GM12878 (cell line): ENCODE results near the gene SYNM. TPM values are rescaled to one million over a fixed set of nuclear protein-coding genes. Genes with fewer than 3 reads are reported as not detected.

Experiments used
- ATAC-seq: fragments of 200-7000 bp; cut with Tn5 transposase; 3 replicates; pipeline ENCODE4 v1.9.1; 2020; ENCODE audit warnings: mild to moderate bottlenecking, moderate library complexity
- BruUV-seq: library from RNA; stranded (reverse); fragments of 400-500 nt; replicated peaks from 2 replicates; lab custom pipeline; 2021; lab: Mats Ljungman, UMichigan
- CTCF ChIA-PET: fragments of 300-600 bp; sonication (Branson Sonifier 250); formaldehyde crosslinking; extraction: SDS; loops from one replicate; lab custom pipeline; 2021; ENCODE audit warnings: inconsistent platforms; lab: Yijun Ruan, JAX
- POLR2A ChIA-PET: fragments of 350-600 bp; formaldehyde crosslinking; extraction: SDS; loops from one replicate; lab custom pipeline; 2021; ENCODE audit warnings: inconsistent platforms; lab: Charles Lee
- RAD21 ChIA-PET: fragments of 300-600 bp; sonication (Branson Sonifier 250); formaldehyde crosslinking; loops from one replicate; lab custom pipeline; 2023; ENCODE audit warnings: antibody characterized with exemption; ENCODE audit not compliant: unreplicated experiment; lab: Charles Lee
- SMC1A ChIA-PET: fragments of 300-600 bp; sonication (Branson Sonifier 250); formaldehyde crosslinking; loops from one replicate; lab custom pipeline; 2023; ENCODE audit not compliant: unreplicated experiment, uncharacterized antibody; lab: Charles Lee
- DNase-seq: peaks from one replicate; pipeline ENCODE4 v3.0.0-alpha.2; 2011; ENCODE audit warnings: low read depth, low spot score
- FAIRE-seq: peaks from 3 replicates; lab custom pipeline; 2011; peaks lifted over from hg19 to GRCh38; lab: Jason Lieb, UNC
- H2AFZ ChIP-seq: 2 replicates; pipeline ENCODE4 v1.6.0; 2011; ENCODE audit warnings: low read depth, low read length, control low read depth; ENCODE audit not compliant: control insufficient read depth
- H3K27ac ChIP-seq: 2 replicates; pipeline ENCODE4 v1.5.1; 2011; ENCODE audit warnings: control low read depth; ENCODE audit not compliant: control insufficient read depth, insufficient read depth
- H3K27me3 ChIP-seq, 2 experiments: replicated peaks in 1 of 2; 2 replicates each; pipeline versions ENCODE4 v1.6.0 to v1.6.1; 2011; ENCODE audit warnings: low read length in 1 of 2; ENCODE audit not compliant: control insufficient read depth in 2 of 2, insufficient read depth in 2 of 2
- H3K36me3 ChIP-seq, 2 experiments: 2 replicates each; pipeline ENCODE4 v1.5.1; 2011; ENCODE audit warnings: low read length in 1 of 2; ENCODE audit not compliant: control insufficient read depth in 2 of 2, insufficient read depth in 2 of 2
- H3K4me1 ChIP-seq: 2 replicates; pipeline ENCODE4 v1.6.1; 2011; ENCODE audit warnings: mild to moderate bottlenecking, low read length, moderate library complexity, mixed read lengths; ENCODE audit not compliant: control insufficient read depth, insufficient read depth
- H3K4me2 ChIP-seq: 2 replicates; pipeline ENCODE4 v1.6.0; 2011; ENCODE audit warnings: control low read depth; ENCODE audit not compliant: control insufficient read depth, insufficient read depth
- H3K4me3 ChIP-seq: fragments of 200-600 bp; sonication (generic); 2 replicates; pipeline ENCODE4 v1.5.1; 2016
- H3K79me2 ChIP-seq: 2 replicates; pipeline ENCODE4 v1.6.0; 2011; ENCODE audit warnings: low read length; ENCODE audit not compliant: control insufficient read depth, insufficient read depth
- H3K9ac ChIP-seq: 2 replicates; pipeline ENCODE4 v1.8.0; 2011; ENCODE audit warnings: low read length, control low read depth, mixed read lengths; ENCODE audit not compliant: control insufficient read depth, insufficient read depth
- H3K9me3 ChIP-seq: replicated peaks from 3 replicates; pipeline ENCODE4 v1.5.1; 2011; ENCODE audit warnings: mild to moderate bottlenecking, low read length; ENCODE audit not compliant: control insufficient read depth, insufficient read depth
- H4K20me1 ChIP-seq: 2 replicates; pipeline ENCODE4 v1.6.0; 2011; ENCODE audit not compliant: control insufficient read depth, insufficient read depth
- BHLHE40 ChIP-seq, 2 experiments: fragments of 450-650 bp in 1 of 2; IDR thresholded peaks; 2 replicates each; pipeline ENCODE4 v1.6.1; 2011 to 2017; ENCODE audit warnings: low read depth in 2 of 2, borderline replicate concordance in 1 of 2, improper control_type of control experiment in 1 of 2, low read length in 1 of 2, mild to moderate bottlenecking in 1 of 2
- E4F1 ChIP-seq: fragments of 450-650 bp; IDR thresholded peaks from 2 replicates; pipeline ENCODE4 v1.6.1; 2018; ENCODE audit warnings: borderline replicate concordance, mild to moderate bottlenecking; ENCODE audit not compliant: partially characterized antibody
- EGR1 ChIP-seq, 2 experiments: IDR thresholded peaks; 1 replicate in 1 of 2; 2 replicates in 1 of 2; pipeline ENCODE4 v1.6.1; 2011 to 2012; ENCODE audit warnings: low read depth in 2 of 2, low read length in 2 of 2, borderline replicate concordance in 1 of 2, mild to moderate bottlenecking in 1 of 2, moderate library complexity in 1 of 2
- ESRRA ChIP-seq: IDR thresholded peaks from 2 replicates; pipeline ENCODE4 v1.6.1; 2012; ENCODE audit warnings: mild to moderate bottlenecking, low read length, improper control_type of control experiment
- FOS ChIP-seq: IDR thresholded peaks from 3 replicates; pipeline ENCODE4 v1.6.1; 2011; ENCODE audit warnings: borderline replicate concordance; ENCODE audit not compliant: insufficient read length; ENCODE audit errors: extremely low read depth
- FOXM1 ChIP-seq: IDR thresholded peaks from 2 replicates; pipeline ENCODE4 v1.6.1; 2012; ENCODE audit warnings: low read depth, mild to moderate bottlenecking, inconsistent platforms, low read length, moderate library complexity
- GABPA ChIP-seq: IDR thresholded peaks from 2 replicates; pipeline ENCODE4 v1.6.1; 2014; ENCODE audit warnings: antibody characterized with exemption, low read depth, mild to moderate bottlenecking, inconsistent platforms
- HSF1 ChIP-seq: fragments of 150-350 bp; IDR thresholded peaks from 2 replicates; pipeline ENCODE4 v1.6.1; 2014; ENCODE audit warnings: mild to moderate bottlenecking, low read depth, low read length
- IKZF1 ChIP-seq: fragments of 450-650 bp; conservative IDR thresholded peaks from 2 replicates; pipeline ENCODE4 v1.6.1; 2017; ENCODE audit warnings: antibody characterized with exemption, mild to moderate bottlenecking
- MTA3 ChIP-seq: IDR thresholded peaks from 2 replicates; pipeline ENCODE4 v1.6.1; 2012; ENCODE audit warnings: low read length, inconsistent platforms, borderline replicate concordance
- NBN ChIP-seq: fragments of 450-650 bp; IDR thresholded peaks from 2 replicates; pipeline ENCODE4 v1.6.1; 2016
- NFYB ChIP-seq: IDR thresholded peaks from 2 replicates; pipeline ENCODE4 v1.6.1; 2011; ENCODE audit warnings: low read depth, mild to moderate bottlenecking, low read length, improper control_type of control experiment, moderate library complexity; ENCODE audit not compliant: insufficient read depth
- PBX3 ChIP-seq: IDR thresholded peaks from 2 replicates; pipeline ENCODE4 v1.6.1; 2011; ENCODE audit warnings: mild to moderate bottlenecking, low read depth, low read length, moderate library complexity; ENCODE audit not compliant: insufficient replicate concordance
- SMARCA5 ChIP-seq: fragments of 450-650 bp; IDR thresholded peaks from 2 replicates; pipeline ENCODE4 v1.6.1; 2017; ENCODE audit warnings: mild to moderate bottlenecking
- SUPT20H ChIP-seq: IDR thresholded peaks from 2 replicates; pipeline ENCODE4 v1.6.1; 2011; ENCODE audit warnings: low read depth, mild to moderate bottlenecking, low read length, moderate library complexity, borderline replicate concordance; ENCODE audit not compliant: control insufficient read depth
- TCF12 ChIP-seq: IDR thresholded peaks from 2 replicates; pipeline ENCODE4 v1.6.1; 2011; ENCODE audit warnings: low read depth, mild to moderate bottlenecking, low read length
- ZNF24 ChIP-seq: fragments of 450-650 bp; IDR thresholded peaks from 2 replicates; pipeline ENCODE4 v1.6.1; 2017; ENCODE audit warnings: antibody characterized with exemption, mild to moderate bottlenecking
- ZNF384 ChIP-seq: IDR thresholded peaks from 2 replicates; pipeline ENCODE4 v1.6.1; 2012; ENCODE audit warnings: low read depth, mild to moderate bottlenecking, low read length, improper control_type of control experiment, borderline replicate concordance
- WGBS: methylation state at CpG from one replicate; pipeline ENCODE4 v1.1.6; 2016; ENCODE audit warnings: low lambda C conversion rate; ENCODE audit not compliant: insufficient replicate concordance, insufficient coverage; ENCODE audit errors: missing lambda C conversion rate; 5-methylcytosine and 5-hydroxymethylcytosine counted together
- in situ Hi-C: fragments of 300-500 bp; cut with MboI; formaldehyde crosslinking; loops from 9 replicates; pipeline ENCODE4 v1.14.3; 2018; ENCODE audit warnings: mixed read lengths
- intact Hi-C: fragments of 100-400 bp; cut with micrococcal nuclease; formaldehyde crosslinking; loops from one replicate; pipeline ENCODE4 v1.14.2; 2022; ENCODE audit not compliant: unreplicated experiment
- polyA plus RNA-seq, 11 experiments: library from polyadenylated mRNA; depleted of rRNA in 4 of 11; unstranded in 6 of 11; stranded (reverse) in 5 of 11; fragments of >200 nt; fragmentation: Nextera tagmentation in 4 of 11; fragmentation: Illumina TruSeq in 1 of 11; extraction: Ambion mirVana in 4 of 11; extraction: Trizol in 1 of 11; gene quantifications; 1 replicate in 1 of 11; 2 replicates in 10 of 11; pipeline versions ENCODE4 v1.2.1 to v1.2.3, GENCODE V29; 2011 to 2016; ENCODE audit warnings: inconsistent platforms in 2 of 11, missing spikeins in 2 of 11, low read depth in 1 of 11
- total RNA-seq, 4 experiments: library from RNA; depleted of rRNA in 3 of 4; stranded (reverse); fragments of >200 nt in 3 of 4; fragmentation: Illumina TruSeq in 1 of 4; extraction: Trizol in 1 of 4; gene quantifications; 2 replicates each; pipeline versions ENCODE4 v1.2.1 to v1.2.3, GENCODE V29; 2013 to 2021

SYNM gene
- total and polyA plus RNA-seq, 10 of the 15 experiments (the other 5 are each of a cell fraction or from before 2014, with no cell fraction given) = 0.05 to 1.1 (median 0.89) TPM; not detected in 1

GRCh38 chr15:99180964-99181306 is 76.1 kb downstream of the SYNM start (continued):
- TF ChIP-seq E4F1 (no peak), IKZF1 (no peak), PBX3 (no peak), ZNF384 (no peak), SUPT20H (no peak), HSF1 (no peak)

- FAIRE-seq (no peak), ATAC-seq (no peak), DNase-seq (no peak)
- Histone ChIP-seq H3K4me2 (no peak overlapping the region), H3K36me3 (no peaks in the 10 kb centered on the region), H3K79me2 (no peaks in the 10 kb centered on the region), H3K9me3 (no peaks in the 10 kb centered on the region), H2AFZ (no peak overlapping the region), H3K4me1 (no peaks in the 10 kb centered on the region), H3K27me3 (no peaks in the 10 kb centered on the region), H3K9ac (no peak overlapping the region), H3K4me3 (no peak overlapping the region), H4K20me1 (no peaks in the 10 kb centered on the region), H3K27ac (no peak overlapping the region)
- ChIA-PET POLR2A (interaction anchor here (0.6 kb wide), 1 partner anchor 58 kb away, joined by 3 read pairs; no protein-coding TSS in a partner anchor), RAD21 (interaction anchor here (0.6 kb wide), 1 partner anchor 783 kb away, joined by 3 read pairs; no protein-coding TSS in a partner anchor), SMC1A (interaction anchor here (1.3 kb wide), 1 partner anchor 78 kb away, joined by 4 read pairs; no protein-coding TSS in a partner anchor), CTCF (no interaction called here)
- WGBS = 37% methylated on average over 4 of the region's 4 CpGs
- intact Hi-C loops = no loop called here
- in situ Hi-C loops = no loop called here
- BruUV-seq = no TSS peak
- TF ChIP-seq FOS (no peak), EGR1 (IDR thresholded peaks at IDR 0.05; ENCODE audit: borderline replicate concordance in 1 of 2, low read depth in 2 of 2, low read length in 2 of 2) (no peak), ZNF24 (no peak), ESRRA (no peak), NFYB (no peak), NBN (no peak), SMARCA5 (no peak), FOXM1 (no peak), GABPA (no peak), TCF12 (no peak), MTA3 (no peak), BHLHE40 (IDR thresholded peaks at IDR 0.05; ENCODE audit: borderline replicate concordance in 1 of 2, low read depth in 2 of 2, low read length in 1 of 2) (no peak), IKZF1 (no peak)
These were observed 76.7 kb downstream of the SYNM start for GRCh38 chr15:99181545-99181971.
